ENCODE measurements around the gene GOLT1B.

GOLT1B gene

GRCh38 chr12:21566907-21567394, 65.4 kb downstream of the GOLT1B start:
- DNase-seq: no peak
